ENCODE data around the gene LCLAT1. TPM values are rescaled to one million over a fixed set of nuclear protein-coding genes. Genes with fewer than 3 reads are reported as not detected.

LCLAT1 gene
- polyA plus RNA-seq, 1 donor, result 8.5 TPM

- no peak for DNase-seq
These were observed 202.8 kb downstream of the LCLAT1 start for GRCh38 chr2:30649828-30650227.

DNA sequence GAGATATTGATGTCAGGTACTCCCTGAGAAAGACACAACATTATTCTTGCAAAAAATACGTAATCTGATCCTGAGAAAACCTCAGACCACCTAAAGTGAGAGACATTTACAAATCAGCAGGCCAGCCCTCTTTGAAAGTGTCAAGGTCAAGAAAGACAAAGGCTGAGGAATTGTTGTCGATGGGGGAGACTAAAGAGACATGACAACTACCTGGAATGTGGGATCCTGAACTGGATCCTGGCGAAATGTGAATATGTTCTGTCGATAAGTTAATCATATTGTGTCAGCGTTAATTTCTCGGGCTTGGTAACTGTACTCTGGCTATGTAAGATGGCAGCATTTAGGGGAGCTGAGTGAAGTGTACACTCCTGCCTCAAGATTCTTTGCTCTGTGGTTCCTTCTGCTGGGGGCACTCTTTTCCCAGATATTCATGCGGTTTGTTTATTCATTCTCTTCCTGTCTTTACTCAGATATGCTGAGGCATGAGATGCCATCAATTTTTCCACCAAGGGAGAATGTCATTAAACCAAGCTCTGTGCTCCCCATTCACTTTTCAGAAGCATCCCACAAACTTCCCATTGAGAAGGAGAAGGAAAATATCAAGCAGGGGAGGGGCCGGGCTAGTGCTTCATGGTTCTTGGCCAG is 205.3 kb downstream of the LCLAT1 start:
- DNase-seq, result no peak

GRCh38 chr2:30653847-30654246 is 206.8 kb downstream of the LCLAT1 start:
- DNase-seq, result no peak

GRCh38 chr2:30654404-30654803 is 207.4 kb downstream of the LCLAT1 start:
- DNase-seq, result no peak

- no peak for DNase-seq
These were observed 208.2 kb downstream of the LCLAT1 start for GRCh38 chr2:30655211-30655610.

DNA sequence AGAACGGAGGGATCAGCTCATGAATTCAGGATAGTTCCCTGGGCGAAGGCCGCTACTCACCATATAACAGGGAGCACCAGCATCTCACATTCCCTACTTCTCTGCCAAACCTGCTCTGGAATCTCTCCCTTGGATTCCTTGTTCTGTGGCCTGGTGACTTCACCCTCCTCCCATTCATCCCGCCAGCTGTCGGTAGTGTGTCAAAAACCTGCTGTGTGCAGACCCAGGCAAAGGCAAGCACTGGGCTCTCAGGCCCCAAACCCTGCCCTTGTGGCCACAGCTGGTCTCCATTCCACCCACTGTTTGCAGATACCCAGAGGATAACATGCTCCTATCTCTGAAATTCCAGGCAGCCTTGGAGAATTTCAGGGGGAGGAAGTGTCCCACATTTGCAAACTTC is 208.6 kb downstream of the LCLAT1 start:
- no peak for DNase-seq

GRCh38 chr2:30656079-30656478 is 209.0 kb downstream of the LCLAT1 start:
- DNase-seq, result no peak

DNA sequence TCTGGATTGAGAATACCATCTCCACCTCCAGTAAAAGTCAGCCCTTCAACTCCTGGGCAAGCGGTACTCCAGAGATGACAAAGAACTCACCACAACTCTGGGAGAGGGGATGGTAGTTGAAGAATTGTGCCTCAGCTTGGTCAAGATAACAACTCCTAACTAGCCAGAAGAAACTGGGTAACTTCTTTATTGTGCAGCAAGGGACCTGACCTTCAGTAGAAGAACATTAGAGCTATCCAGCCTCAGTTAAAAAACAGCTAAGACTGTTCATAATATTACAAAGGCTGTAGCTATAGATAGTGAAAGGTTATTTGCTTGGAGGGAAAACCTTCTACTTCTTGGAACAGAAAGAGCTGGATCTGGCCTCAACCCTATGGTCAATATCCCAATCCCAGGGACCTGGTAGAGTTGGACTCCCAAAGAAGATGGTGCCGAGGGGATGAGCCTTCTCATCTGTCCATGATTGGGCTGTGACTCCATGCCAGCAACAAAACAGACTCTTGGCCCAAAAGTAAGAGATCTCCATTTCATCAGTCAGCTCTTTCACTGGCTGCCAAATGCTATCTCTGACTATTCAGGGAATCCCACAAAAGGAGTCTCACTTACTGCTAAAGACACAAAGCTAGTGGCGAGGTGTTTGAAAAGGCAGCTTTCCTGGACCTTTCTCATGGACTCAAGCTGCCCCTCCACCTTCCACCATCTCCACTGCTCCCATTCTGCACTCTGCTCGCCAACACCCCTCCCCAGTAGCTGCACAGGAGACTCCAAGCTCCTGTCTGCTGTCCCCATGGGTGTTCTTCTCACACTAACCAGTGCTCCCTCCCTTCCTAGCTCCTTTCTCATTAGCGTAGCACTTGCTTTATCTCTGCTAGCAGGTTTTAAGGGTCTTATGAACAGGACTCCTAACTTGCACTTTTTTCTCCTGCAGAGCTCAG is 214.4 kb downstream of the LCLAT1 start:
- DNase-seq, result no peak

GRCh38 chr2:30662268-30663131 is 215.5 kb downstream of the LCLAT1 start:
- peak; percentile 90 for DNase-seq

DNA sequence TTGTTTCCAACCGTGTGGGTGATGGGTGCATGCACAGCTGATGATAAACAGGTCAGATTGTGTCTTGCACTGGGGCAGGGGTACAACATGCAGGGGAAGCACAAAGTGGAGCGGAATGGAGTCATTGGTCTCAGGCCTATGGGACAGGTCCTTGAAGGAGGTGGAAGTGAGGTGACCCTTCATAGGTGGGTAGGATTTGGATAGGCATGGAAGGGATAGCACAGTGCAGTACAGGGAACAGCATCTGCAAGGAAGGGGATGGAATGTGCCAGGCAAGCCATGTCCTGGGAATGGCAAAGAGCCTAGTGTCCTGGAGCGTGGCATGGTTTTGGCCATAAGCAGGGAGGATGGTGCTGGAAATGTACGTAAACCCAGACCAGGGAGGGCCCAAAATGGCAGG is 216.3 kb downstream of the LCLAT1 start:
- DNase-seq, result no peak

- DNase-seq, result no peak
These were observed 216.8 kb downstream of the LCLAT1 start for GRCh38 chr2:30663806-30664205.

GRCh38 chr2:30664761-30665358 is 217.8 kb downstream of the LCLAT1 start:
- no peak for DNase-seq

DNA sequence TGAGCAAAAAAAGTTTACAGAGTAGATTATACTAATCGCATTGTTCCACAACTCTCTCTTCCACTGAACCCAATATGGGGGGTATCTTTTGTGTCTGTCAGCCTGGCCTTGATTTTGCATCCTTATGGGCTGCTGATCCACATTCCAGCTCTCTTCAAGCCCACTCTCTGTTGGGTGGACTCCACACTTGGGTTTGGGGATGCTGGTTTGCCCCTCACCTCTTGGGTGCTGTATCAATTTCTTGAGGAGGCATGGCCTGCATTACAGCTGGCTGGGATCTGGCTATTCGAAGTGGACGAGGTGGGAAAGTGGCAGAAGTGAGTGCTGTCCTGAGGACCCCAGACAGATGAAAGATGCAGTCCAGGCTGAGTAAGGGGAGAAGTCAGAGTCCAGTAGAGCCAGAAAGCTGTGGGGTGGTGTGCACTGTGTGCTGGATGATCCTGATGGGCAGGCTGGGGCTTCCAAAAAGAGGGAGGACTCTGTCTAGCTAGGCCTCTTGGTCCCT is 218.8 kb downstream of the LCLAT1 start:
- DNase-seq, result no peak

GRCh38 chr2:30666266-30666874 is 219.3 kb downstream of the LCLAT1 start:
- no peak for DNase-seq

DNA sequence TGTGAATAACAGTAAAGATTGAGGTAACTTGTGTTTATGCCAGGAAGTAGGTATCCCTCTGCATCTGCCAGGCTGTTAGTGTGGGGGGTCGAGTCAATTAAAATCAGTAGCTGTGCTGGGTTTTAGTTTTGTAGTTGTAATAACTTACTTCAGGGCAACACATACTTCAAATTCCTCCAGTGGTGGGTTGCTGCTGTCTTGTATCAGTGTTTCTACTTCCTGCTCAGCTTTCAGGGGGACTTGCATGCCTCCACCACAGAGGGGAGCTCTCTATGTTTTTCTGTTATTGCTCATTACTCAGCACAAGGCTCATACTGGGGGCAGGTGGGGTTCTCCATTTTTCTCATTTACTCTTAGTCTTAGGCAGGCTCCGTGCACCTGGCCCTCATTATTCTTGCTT is 223.4 kb downstream of the LCLAT1 start:
- DNase-seq, result no peak

DNA sequence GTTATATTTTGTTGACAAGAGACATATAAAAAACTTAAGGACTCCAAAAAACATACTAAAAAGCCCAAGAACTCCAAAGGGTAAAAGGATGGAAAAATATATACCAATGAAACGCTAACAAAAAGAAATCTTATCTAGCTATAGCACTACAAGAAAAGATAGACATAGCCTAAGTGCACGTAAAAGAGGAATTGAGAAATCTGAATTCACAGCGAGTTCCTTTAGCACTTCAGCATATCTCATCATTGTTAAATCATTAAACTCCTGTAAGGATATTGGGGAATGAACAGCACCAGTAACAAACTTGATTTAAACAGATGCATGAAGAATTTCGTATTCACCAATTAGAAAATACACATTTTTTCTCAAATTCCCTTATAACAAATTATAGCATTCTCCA is 226.1 kb downstream of the LCLAT1 start:
- DNase-seq, result no peak

DNA sequence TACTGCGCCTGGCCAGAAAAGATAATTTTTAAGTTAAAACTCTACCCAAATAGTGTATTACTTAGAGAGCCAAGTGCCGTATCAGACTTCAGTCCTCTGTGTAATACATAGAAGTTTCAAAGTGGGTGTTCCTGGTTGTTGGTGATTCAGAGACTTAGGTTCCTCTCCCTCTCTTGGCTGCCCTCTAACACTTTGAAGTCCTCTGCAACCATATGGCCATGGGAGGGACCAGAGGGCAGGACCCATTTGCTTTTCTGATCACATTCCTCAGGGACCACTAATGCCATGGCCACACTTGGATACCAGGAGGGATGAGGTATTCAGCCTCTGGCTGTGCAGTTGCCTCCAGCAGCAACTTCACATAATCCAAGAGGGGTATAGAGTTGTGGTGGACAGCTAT is 228.7 kb downstream of the LCLAT1 start:
- no peak for DNase-seq

- no peak for DNase-seq
These were observed 230.2 kb downstream of the LCLAT1 start for GRCh38 chr2:30677231-30677630.

GRCh38 chr2:30677861-30678385 is 230.9 kb downstream of the LCLAT1 start:
- DNase-seq, result no peak

DNA sequence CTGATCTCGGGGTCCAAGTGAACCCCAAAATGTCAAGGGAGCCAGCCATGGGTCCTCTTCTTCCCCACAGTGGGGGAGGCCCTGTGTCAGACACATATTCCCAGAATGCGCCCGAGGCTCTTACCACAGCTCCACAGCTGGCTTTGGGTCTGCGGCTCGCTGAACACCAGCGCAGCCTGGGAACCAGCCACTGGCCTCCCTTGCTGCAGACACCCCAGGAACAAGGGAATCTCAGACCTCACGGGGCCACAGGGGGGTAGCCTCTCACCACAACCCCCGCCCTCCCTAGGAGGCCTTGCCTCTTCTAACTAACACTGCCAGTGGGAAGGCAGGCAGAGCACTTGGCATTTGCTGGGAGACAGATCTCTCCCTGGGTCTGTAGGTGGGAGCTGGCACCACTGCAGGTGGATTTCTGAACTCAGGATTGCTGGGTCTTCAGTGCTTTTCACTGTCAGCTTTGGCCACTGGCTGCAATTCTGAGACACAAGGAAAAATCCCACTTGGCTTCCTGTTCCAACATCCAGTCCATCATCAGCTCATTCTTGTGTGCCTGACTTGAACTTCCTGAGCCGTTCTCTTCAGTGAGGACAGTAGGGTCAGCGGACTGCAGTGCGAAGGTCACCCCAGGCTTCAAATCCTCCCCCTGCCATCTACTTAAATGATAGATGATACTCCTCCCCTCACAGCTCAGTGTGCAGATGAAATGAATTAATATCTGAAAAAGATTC is 231.5 kb downstream of the LCLAT1 start:
- no peak for DNase-seq

All from hindlimb muscle (tissue), 1 donor.